DMS53 treated with DMSO at 0.1 percent for 48 hours (cell line): ENCODE measurements around the gene NLE1.
"Not testable (repeated sequence)": the region's sequence is repeated elsewhere in the genome, so short reads cannot be mapped to it uniquely, and the experiment has no call there.

Experiments used
- DNase-seq: peaks from one replicate; lab custom pipeline; 2025; ENCODE audit not compliant: unreplicated experiment; lab: John Stamatoyannopoulos, UW

NLE1 gene

GRCh38 chr17:35163886-35164285 is 21.8 kb upstream of the NLE1 start:
- no peak for DNase-seq

GRCh38 chr17:35162755-35163154 is 20.7 kb upstream of the NLE1 start:
- no peak for DNase-seq

GRCh38 chr17:35161281-35161761 is 19.2 kb upstream of the NLE1 start:
- DNase-seq, result no peak

GRCh38 chr17:35160354-35161201 is 18.5 kb upstream of the NLE1 start:
- DNase-seq, result no peak

GRCh38 chr17:35159940-35160339 is 17.8 kb upstream of the NLE1 start:
- no peak for DNase-seq

GRCh38 chr17:35155246-35155645 is 13.1 kb upstream of the NLE1 start:
- no peak for DNase-seq

GRCh38 chr17:35154196-35155165 is 12.4 kb upstream of the NLE1 start:
- DNase-seq, result no peak

GRCh38 chr17:35152421-35153140 is 10.5 kb upstream of the NLE1 start:
- no peak for DNase-seq

- DNase-seq, result not testable (repeated sequence)
Measured at GRCh38 chr17:35151080-35151479, 9.0 kb upstream of the NLE1 start.

GRCh38 chr17:35149941-35150340 is 7.8 kb upstream of the NLE1 start:
- DNase-seq, result no peak

- no peak for DNase-seq
Measured at GRCh38 chr17:35148144-35148543, 6.0 kb upstream of the NLE1 start.

- no peak for DNase-seq
Measured at GRCh38 chr17:35147375-35147905, 5.3 kb upstream of the NLE1 start, which contains the start of gene UNC45B. UNC45B (plus strand) TSS chr17:35147817; CDS start chr17:35148264, 447 bp downstream.

- DNase-seq, result no peak
Measured at GRCh38 chr17:35146214-35146833, 4.2 kb upstream of the NLE1 start.

GRCh38 chr17:35144840-35145239 is 2.7 kb upstream of the NLE1 start:
- no peak for DNase-seq

GRCh38 chr17:35142467-35142796 is 329 bp upstream of the NLE1 start:
- DNase-seq, result no peak

GRCh38 chr17:35138218-35138617 is 3.9 kb downstream of the NLE1 start:
- no peak for DNase-seq

GRCh38 chr17:35135322-35135721 is 6.8 kb downstream of the NLE1 start:
- no peak for DNase-seq

GRCh38 chr17:35132816-35133550 is 9.1 kb downstream of the NLE1 start:
- no peak for DNase-seq

GRCh38 chr17:35132099-35132498 is 10.0 kb downstream of the NLE1 start:
- DNase-seq, result no peak

- DNase-seq, result no peak
Measured at GRCh38 chr17:35130392-35130791, 11.7 kb downstream of the NLE1 start.
